ENCODE measurements around the gene STAG1. TPM values are rescaled to one million over a fixed set of nuclear protein-coding genes. Genes with fewer than 3 reads are reported as not detected.
"Not testable (repeated sequence)": the region's sequence is repeated elsewhere in the genome, so short reads cannot be mapped to it uniquely, and the experiment has no call there.

Gene STAG1
- total RNA-seq, 1 donor = 40.0 TPM

DNA sequence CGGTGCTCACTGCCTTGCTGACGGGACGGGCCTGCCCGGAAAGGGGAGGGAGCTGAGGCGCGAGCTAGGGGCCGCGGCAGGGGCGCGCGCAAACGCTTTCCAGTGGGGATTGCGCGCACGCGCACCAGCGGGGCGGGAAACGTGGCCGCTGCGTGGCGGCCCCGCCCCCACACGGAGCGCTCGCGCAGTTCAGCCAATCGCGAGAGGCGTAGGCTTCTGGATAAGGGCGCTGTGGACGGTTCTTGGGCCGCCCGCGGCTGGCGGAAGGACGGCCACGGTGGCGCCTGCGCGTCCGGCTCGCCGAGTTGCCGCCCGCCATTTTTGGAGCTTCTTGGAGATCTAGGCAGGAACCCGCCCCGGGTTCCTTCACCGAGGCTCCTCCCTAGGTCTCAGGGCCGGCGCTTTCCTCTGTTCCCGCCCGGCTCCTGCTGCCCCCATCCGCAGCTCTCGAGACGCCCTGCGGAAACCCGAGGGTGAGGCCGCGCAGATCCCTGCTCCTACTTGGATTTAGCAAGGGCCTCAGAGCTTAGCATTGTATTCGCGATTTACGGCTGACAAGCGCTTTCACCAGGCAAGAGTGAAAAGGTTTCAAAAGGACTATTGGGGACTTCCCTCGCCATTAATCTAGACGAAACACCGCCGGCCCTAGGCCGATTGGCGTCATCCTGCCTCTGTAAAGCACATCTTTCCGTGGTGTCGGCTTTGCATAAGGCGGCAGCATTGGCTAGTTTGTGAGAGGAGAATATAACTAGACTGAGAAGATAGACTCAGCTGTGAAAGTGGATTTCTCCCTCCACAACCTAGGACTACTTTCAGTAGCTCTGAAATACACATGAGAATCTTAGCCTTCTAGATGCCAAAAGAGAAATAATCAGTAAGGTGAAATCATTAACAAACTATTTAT lies 496 bp upstream of the STAG1 start:
- H3K4me1 ChIP-seq (ENCODE audit: insufficient read depth, low read length) = peaks cover 31% of the 10 kb centered on the region
- no peaks in the 10 kb centered on the region for H3K27me3 ChIP-seq (ENCODE audit: insufficient read depth, low read length)
- H3K9me3 ChIP-seq (ENCODE audit: low read depth, low read length) = no peaks in the 10 kb centered on the region
- H3K4me3 ChIP-seq (ENCODE audit: low read length) = peak overlapping the region; percentile 67

DNA sequence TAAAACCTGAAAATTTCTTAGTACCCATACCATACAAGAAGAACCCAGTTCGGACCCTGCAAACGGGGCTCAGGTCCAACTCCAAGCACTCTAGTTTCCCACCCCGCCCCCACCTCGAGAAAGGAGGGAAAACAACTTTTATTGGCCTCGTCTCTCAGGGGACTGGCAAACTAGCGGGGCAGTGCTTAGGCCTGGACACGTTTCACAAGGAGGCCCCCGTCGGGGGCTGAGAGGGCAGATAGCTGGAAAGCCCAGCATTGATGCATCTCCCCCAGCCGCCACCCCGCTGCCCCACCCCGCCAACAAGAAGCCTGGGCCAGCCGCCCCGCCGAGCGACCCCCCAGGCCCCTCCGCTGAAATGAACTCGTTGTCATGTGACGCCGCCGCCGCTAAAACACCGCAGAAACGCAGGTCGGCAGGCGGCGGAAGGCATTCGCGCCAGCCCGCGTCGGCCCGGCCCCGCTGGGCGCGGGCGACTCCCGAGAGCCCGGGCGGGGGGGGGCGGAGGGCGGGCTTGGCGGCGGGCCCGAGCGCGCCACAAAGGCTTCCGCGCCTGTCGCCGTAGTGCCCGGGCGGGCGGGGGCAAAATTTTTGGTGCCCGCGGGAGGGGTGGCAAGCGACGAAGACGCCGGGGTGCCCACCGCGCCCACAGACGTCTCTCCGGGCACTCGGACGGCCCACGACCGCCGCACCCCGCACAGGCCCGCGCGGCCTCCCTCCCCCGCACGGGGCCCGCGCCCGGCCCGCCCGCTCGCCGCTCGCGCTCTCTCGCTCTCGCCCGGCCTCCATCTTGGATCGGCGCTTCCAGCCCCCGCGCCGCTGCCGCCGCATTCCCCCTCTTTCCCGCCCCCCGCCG lies 634 bp downstream of the STAG1 start:
- H3K4me3 ChIP-seq (ENCODE audit: low read length) = peak overlapping the region; percentile 67

DNA sequence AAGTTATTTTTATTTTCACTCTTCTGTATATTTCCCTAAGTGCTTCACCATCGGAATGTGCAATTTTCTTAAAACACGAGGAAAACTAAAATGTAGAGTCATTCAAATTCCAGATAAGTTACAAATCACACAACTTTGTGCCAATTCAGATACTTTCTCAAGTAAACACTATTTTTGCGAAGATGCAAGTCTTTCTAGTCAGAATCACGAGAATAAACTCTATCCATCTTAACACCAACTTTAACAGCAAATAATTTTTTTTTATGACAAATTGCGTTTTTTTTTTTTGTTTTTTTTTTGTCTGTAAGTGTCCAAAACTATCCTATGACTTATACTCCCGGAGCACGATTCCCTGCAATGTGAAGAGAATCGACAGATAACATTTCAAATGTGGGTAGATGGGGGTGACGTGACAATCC lies 1.3 kb downstream of the STAG1 start:
- peaks cover 43% of the 10 kb centered on the region for H3K4me1 ChIP-seq (ENCODE audit: insufficient read depth, low read length)
- H3K27me3 ChIP-seq (ENCODE audit: insufficient read depth, low read length) = no peaks in the 10 kb centered on the region
- no peaks in the 10 kb centered on the region for H3K9me3 ChIP-seq (ENCODE audit: low read depth, low read length)
- peak overlapping the region; percentile 67 for H3K4me3 ChIP-seq (ENCODE audit: low read length)

More for the DNA sequence above, 634 bp downstream of the STAG1 start:
- Histone ChIP-seq H3K9me3 (ENCODE audit: low read depth, low read length) (no peaks in the 10 kb centered on the region), H3K27me3 (ENCODE audit: insufficient read depth, low read length) (no peaks in the 10 kb centered on the region), H3K4me1 (ENCODE audit: insufficient read depth, low read length) (peaks cover 40% of the 10 kb centered on the region)

DNA sequence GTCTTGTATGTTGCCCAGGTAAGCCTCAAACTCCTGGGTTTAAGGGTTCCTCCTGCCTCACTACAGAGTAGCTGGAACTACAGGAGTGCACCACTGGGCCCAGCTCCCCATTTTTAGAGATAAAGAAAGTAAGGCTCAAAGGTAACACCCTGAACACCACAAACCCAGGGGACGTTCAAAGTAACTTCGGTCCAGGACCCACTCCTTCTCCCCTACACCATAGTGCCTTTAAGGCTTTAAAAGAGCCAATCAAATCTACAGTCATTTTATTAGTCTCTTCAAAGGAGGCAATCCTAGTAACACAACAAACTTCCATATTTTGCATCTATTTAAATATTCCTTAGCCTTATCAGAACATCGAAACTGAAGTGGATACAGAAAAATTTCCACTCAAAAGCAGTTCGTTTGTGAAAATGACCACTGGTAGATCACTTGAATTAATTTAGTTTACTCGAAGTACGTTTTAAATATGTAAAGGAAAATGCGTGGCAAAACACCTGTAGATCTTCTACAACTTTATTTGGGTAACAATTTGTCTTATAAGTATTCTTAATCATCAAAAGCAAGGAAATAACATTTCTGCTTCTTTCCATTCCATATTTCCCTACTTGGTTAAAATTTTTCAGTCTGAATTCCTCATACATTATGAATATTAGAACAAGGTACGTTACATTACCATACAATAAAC lies 1.8 kb downstream of the STAG1 start:
- peaks cover 45% of the 10 kb centered on the region for H3K4me1 ChIP-seq (ENCODE audit: insufficient read depth, low read length)
- H3K9me3 ChIP-seq (ENCODE audit: low read depth, low read length) = no peaks in the 10 kb centered on the region
- H3K4me3 ChIP-seq (ENCODE audit: low read length) = peak overlapping the region; percentile 67
- H3K27me3 ChIP-seq (ENCODE audit: insufficient read depth, low read length) = no peaks in the 10 kb centered on the region

DNA sequence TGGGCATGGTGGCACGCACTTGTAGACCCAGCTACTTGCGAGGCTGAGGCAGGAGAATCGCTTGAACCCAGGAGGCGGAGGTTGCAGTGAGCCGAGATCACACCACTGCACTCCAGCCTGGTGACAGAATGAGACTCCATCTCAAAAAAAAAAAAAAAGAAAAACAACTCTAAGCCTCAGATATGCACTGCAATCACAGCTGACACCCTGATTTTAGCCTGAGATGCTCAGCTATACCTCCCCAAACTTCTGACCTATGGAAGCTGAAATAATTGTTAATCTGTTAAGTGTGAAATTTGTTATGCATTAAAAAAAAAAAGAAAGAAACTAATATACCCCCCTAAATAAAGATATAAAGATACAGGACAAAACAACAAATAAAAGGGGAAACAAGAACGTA lies 2.6 kb downstream of the STAG1 start:
- peak overlapping the region; percentile 67 for H3K4me3 ChIP-seq (ENCODE audit: low read length)
- peaks cover 48% of the 10 kb centered on the region for H3K4me1 ChIP-seq (ENCODE audit: insufficient read depth, low read length)

DNA sequence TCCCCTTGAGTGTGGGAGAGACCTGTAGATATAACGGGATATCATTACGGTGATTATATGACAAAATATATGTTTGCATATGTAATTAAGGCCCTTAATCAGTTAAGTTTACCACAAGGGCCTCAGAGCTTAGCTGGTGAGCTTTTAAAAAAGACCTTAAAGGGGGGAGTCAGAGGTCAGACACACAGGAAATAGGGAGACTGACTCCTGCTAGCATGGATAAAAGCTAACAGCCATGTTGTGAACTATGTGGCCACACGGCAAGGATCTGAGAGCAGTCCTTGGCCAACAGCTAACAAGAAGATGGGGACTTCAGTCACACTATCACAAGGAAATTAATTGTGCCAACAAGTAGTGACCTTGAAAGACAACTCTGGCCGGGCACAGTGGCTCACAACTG lies 3.1 kb downstream of the STAG1 start:
- Histone ChIP-seq H3K27me3 (ENCODE audit: insufficient read depth, low read length) (no peaks in the 10 kb centered on the region), H3K4me3 (ENCODE audit: low read length) (no peak overlapping the region), H3K9me3 (ENCODE audit: low read depth, low read length) (no peaks in the 10 kb centered on the region), H3K4me1 (ENCODE audit: insufficient read depth, low read length) (peaks cover 47% of the 10 kb centered on the region)

More for the DNA sequence above, 2.6 kb downstream of the STAG1 start:
- H3K9me3 ChIP-seq (ENCODE audit: low read depth, low read length); H3K27me3 ChIP-seq (ENCODE audit: insufficient read depth, low read length): not testable (repeated sequence)

DNA sequence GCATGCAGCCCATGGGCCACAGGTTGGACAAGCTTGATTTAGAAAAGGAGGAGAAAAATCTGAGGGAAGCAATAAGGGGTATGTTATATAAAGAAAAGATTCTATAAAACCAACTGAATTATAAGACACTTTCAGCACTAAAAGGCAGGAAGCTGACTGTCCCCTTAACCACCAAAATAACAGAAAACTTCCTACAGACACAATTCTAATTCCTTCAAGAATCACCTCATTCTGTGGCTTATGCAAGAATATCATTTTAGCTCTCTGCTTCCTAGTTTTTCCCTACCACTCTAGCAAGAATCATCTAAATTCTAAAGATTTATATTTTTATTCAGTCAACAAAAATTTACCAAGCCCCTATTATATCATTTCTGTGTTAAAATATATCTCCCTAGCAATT lies 6.3 kb downstream of the STAG1 start:
- H3K4me3 ChIP-seq (ENCODE audit: low read length) = no peak overlapping the region
- H3K27me3 ChIP-seq (ENCODE audit: insufficient read depth, low read length) = no peaks in the 10 kb centered on the region
- H3K4me1 ChIP-seq (ENCODE audit: insufficient read depth, low read length) = peaks cover 39% of the 10 kb centered on the region
- no peaks in the 10 kb centered on the region for H3K9me3 ChIP-seq (ENCODE audit: low read depth, low read length)

DNA sequence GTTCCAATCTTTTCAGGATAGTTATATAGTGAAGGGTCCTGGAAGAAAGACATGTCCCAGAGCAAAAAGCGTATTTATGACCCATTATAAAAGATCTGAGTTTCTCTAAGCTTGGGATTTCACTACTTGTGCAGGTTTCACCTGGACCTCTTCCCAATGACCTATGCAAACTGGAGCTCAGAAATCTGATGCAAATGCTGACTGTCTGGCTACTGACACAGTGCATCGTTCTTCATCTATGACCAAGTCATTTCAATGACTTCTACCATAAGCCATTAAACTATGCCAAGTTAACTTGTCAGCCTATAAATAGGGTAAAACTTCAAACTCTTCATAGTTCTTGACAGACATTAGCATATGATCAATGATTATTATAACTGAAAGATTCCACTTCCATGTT lies 11.1 kb downstream of the STAG1 start:
- Histone ChIP-seq H3K9me3 (ENCODE audit: low read depth, low read length) (no peaks in the 10 kb centered on the region), H3K4me3 (ENCODE audit: low read length) (no peak overlapping the region), H3K4me1 (ENCODE audit: insufficient read depth, low read length) (peaks cover 13% of the 10 kb centered on the region), H3K27me3 (ENCODE audit: insufficient read depth, low read length) (no peaks in the 10 kb centered on the region)

DNA sequence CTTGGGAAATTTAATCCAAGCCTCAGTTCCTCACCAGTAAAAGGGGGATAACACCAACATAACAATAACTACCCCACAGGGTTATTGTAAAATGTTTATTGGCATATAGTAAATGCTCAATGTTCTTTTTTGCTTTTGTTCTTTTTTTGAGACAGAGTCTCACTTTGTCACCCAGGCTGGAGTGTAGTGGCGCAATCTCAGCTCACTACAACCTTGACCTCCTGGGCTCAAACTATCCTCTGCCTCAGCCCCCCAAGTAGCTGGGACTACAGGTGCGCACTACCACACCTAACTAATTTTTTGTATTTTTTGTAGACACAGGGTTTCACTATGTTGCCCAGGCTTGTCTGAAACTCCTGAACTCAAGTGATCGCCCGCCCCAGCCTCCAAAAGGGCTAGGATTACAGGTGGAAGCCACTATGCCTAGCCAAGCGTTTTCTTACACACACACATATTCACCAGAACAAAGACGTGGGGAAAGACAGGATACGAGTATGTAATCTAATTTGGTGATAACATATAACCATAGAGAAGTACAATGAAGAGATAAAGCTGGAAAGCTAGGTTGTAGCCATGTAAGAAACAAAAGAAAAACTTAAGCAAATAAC lies 11.7 kb downstream of the STAG1 start:
- no peaks in the 10 kb centered on the region for H3K9me3 ChIP-seq (ENCODE audit: low read depth, low read length)
- peaks cover 18% of the 10 kb centered on the region for H3K4me1 ChIP-seq (ENCODE audit: insufficient read depth, low read length)
- H3K27me3 ChIP-seq (ENCODE audit: insufficient read depth, low read length) = no peaks in the 10 kb centered on the region
- no peak overlapping the region for H3K4me3 ChIP-seq (ENCODE audit: low read length)

DNA sequence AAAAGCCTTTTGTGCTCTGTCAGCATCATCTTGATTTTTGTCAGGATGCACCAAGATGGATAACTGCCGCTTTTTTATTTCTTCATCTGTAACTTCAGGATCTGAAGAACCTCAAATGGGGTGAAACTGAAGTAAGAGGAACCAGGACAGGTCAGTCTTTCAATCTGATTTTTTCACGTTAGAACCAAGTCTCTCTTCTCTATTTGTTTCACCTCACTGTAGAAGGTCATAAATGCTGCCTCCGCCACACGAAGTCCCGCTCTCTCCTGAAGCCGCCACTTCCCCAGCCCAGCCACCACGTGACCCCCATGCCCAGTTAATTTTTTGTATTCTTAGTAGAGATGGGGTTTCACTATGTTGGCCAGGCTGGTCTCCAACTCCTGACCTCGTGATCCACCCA lies 15.2 kb downstream of the STAG1 start:
- not testable (repeated sequence) for H3K4me3 ChIP-seq (ENCODE audit: low read length); H3K27me3 ChIP-seq (ENCODE audit: insufficient read depth, low read length); H3K9me3 ChIP-seq (ENCODE audit: low read depth, low read length)
- H3K4me1 ChIP-seq (ENCODE audit: insufficient read depth, low read length) = peaks cover 21% of the 10 kb centered on the region

DNA sequence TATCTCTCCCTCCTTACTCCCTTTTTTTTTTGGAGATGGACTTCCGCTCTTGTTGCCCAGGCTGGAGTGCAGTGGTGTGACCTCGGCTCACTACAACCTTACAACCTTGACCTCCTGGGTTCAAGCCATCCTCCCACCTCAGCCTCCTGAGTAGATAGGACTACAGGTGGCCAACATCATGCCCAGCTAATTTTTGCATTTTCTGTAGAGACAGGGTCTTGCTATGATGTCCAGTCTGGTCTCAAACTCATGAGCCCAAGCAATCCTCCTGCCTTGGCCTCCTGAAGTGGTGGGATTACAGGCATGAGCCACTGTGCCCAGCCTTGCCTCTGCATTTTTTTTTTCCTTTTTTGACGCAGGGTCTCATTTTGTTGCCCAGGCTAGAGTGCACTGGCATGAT lies 17.1 kb downstream of the STAG1 start:
- H3K4me1 ChIP-seq (ENCODE audit: insufficient read depth, low read length) = peaks cover 30% of the 10 kb centered on the region
- H3K4me3 ChIP-seq (ENCODE audit: low read length) = no peak overlapping the region
- no peaks in the 10 kb centered on the region for H3K27me3 ChIP-seq (ENCODE audit: insufficient read depth, low read length)
- no peaks in the 10 kb centered on the region for H3K9me3 ChIP-seq (ENCODE audit: low read depth, low read length)

DNA sequence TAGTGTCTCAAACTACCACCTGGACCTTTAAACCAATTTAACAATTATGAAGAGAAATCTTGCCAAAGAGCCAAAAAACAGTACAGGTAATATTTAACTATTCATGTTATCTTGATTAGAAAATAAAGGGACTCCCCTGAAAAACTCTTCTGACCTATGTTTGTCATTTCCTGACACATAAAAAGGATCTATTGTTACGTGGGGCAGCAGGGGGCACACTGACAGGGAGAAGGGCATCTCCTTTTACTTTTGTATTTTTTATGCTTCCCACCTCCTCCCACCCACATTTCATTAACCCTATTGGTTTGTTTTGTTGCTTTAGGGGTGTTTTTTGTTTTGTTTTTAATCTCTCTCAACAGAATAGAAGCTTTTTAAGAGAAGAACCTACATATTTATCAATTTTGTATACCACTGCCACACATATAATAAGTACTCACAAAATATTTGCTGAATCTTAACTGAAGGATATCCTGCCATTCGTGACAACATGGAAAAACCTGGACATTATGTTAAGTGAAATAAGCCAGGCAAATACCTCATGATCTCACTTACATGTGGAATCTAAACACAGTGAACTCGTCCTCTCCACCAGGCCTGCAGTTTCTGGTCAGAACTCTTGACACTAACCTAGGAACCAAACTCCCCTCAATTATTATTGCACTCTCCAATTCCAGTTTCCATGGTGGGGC lies 17.7 kb downstream of the STAG1 start:
- H3K27me3 ChIP-seq (ENCODE audit: insufficient read depth, low read length) = no peaks in the 10 kb centered on the region
- peaks cover 35% of the 10 kb centered on the region for H3K4me1 ChIP-seq (ENCODE audit: insufficient read depth, low read length)
- no peak overlapping the region for H3K4me3 ChIP-seq (ENCODE audit: low read length)
- no peaks in the 10 kb centered on the region for H3K9me3 ChIP-seq (ENCODE audit: low read depth, low read length)

DNA sequence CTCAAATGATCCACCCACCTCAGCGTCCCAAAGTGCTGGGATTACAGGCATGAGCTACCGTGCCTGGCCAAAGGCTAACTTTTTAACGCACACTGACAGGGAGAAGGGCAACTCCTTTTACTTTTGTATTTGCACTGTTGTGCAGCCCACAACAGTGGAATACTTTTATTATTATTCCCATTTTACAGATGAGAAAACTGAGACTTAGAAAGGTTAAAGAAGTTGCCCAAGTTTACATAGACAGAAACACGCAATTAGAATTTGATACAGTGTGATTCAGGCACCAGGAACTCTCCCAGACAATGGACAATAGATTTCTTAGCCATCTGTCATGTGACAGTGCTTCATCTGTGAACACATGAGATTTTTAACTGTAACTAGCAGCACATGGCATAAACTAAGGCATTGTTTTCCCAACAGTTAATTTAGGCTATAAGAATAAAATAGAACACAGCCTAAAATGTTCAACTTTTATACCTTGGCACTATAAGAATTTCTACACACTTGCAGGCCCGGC lies 18.8 kb downstream of the STAG1 start:
- Histone ChIP-seq H3K4me3 (ENCODE audit: low read length) (no peak overlapping the region), H3K4me1 (ENCODE audit: insufficient read depth, low read length) (peaks cover 38% of the 10 kb centered on the region), H3K27me3 (ENCODE audit: insufficient read depth, low read length) (no peaks in the 10 kb centered on the region), H3K9me3 (ENCODE audit: low read depth, low read length) (no peaks in the 10 kb centered on the region)

DNA sequence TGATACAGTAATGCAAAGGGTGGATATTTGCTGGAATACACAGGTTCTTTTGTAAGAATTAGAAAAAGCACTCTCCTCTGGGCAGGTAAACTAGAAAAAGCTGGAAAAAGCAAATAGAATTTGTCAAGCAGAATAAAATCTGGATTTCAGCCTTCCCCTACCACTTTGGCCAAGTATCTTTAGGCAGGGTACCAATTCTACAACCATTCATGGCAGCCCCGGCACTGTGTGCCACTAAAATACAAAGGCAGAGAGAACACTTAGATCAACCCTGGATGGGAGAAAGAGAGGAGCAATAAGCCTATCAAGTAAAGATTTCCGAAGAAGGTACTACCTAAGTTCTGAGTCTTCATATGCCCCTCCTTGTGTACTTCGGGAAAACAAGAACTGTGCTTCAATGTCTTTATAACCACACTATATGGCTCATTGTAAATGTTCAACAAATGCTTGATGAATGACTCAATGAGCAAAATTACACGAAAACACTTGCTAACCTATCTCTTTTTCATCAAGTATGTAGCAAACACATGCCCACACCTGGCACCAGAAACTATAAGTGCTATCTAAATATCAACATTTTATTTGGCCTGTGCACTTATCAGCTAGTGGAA lies 20.8 kb downstream of the STAG1 start:
- no peak overlapping the region for H3K4me3 ChIP-seq (ENCODE audit: low read length)
- H3K27me3 ChIP-seq (ENCODE audit: insufficient read depth, low read length) = no peaks in the 10 kb centered on the region
- H3K4me1 ChIP-seq (ENCODE audit: insufficient read depth, low read length) = peaks cover 47% of the 10 kb centered on the region
- H3K9me3 ChIP-seq (ENCODE audit: low read depth, low read length) = no peaks in the 10 kb centered on the region
